NT2/D1 (cell line): ENCODE measurements around the gene NF1.

Experiments
- SUZ12 ChIP-seq: IDR thresholded peaks from 2 replicates; pipeline ENCODE4 v1.6.1; 2011; ENCODE audit not compliant: insufficient read length, insufficient read depth; ENCODE audit errors: extremely low read depth
- YY1 ChIP-seq: IDR thresholded peaks from 2 replicates; pipeline ENCODE4 v1.6.1; 2011; ENCODE audit not compliant: insufficient read length, insufficient read depth
- ZNF274 ChIP-seq: IDR thresholded peaks from 2 replicates; pipeline ENCODE4 v1.6.1; 2011; ENCODE audit warnings: mild to moderate bottlenecking, low read depth, low read length

GRCh38 chr17:31096106-31096436, 1.3 kb downstream of the NF1 start:
- TF ChIP-seq YY1 = no peak
- TF ChIP-seq ZNF274 = no peak
- no peak for TF ChIP-seq SUZ12
